Skin epidermis (tissue), 12 donors: ENCODE results near the gene PRKAG3.
"Not testable (repeated sequence)": the region's sequence is repeated elsewhere in the genome, so short reads cannot be mapped to it uniquely, and the experiment has no call there.

ENCODE experiments used
- H3K27ac ChIP-seq, 21 experiments: fragments of 200-600 bp; sonication (generic) in 11 of 21; one replicate each; pipeline ENCODE4 v1.5.0; 2020; ENCODE audit warnings: mild to moderate bottlenecking in 3 of 21, inconsistent platforms in 2 of 21, moderate library complexity in 2 of 21
- H3K4me3 ChIP-seq, 7 experiments: fragments of 200-600 bp; sonication (generic) in 2 of 7; one replicate each; pipeline ENCODE4 v1.5.0; 2020; ENCODE audit warnings: inconsistent platforms in 2 of 7, mild to moderate bottlenecking in 2 of 7, moderate library complexity in 1 of 7

Gene PRKAG3

DNA sequence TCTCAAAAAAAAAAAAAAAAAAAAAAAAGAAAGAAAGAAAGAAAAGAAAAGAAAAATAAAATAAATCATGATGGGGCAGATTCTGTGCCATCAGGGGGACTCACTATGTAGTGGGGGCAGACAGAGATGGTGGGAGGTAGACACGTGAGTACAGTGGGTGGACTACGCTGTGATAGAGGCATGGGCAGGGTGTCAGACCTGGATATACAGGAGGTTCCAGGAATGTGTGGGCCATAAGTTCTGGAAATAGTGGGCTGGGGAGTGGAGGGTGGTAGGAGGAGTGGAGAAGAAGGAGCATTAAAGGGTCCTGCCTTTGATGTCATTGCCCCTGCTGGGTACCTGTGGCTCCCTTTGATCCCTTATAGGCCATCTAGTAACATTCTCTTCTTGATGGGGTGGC is 19.2 kb upstream of the PRKAG3 start:
- H3K4me3 ChIP-seq: no peak overlapping the region
- no peak overlapping the region for H3K27ac ChIP-seq

- Histone ChIP-seq H3K27ac (no peak overlapping the region), H3K4me3 (no peak overlapping the region)
Observed at GRCh38 chr2:218849721-218850120, 18.1 kb upstream of the PRKAG3 start.

- H3K4me3 ChIP-seq, H3K27ac ChIP-seq: not testable (repeated sequence)
Observed at GRCh38 chr2:218846963-218847362, 15.4 kb upstream of the PRKAG3 start.

DNA sequence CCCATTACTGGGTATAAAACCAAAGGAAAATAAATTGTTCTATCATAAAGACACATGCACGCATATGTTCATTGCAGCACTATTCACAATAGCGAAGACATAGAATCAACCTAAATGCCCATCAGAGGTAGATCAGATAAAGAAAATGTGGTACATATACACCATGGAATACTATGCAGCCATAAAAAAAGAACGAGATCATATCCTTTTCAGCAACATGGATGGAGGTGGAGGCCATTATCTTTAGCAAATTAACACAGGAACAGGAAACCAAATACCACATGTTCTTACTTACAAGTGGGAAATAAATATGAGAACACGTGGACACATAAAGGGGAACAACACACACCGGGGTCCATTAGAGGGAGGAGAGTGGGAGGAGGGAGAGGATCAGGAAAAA is 12.7 kb upstream of the PRKAG3 start:
- not testable (repeated sequence) for H3K4me3 ChIP-seq, H3K27ac ChIP-seq

- Histone ChIP-seq H3K27ac (no peak overlapping the region), H3K4me3 (no peak overlapping the region)
Observed at GRCh38 chr2:218839888-218840287, 8.3 kb upstream of the PRKAG3 start.

DNA sequence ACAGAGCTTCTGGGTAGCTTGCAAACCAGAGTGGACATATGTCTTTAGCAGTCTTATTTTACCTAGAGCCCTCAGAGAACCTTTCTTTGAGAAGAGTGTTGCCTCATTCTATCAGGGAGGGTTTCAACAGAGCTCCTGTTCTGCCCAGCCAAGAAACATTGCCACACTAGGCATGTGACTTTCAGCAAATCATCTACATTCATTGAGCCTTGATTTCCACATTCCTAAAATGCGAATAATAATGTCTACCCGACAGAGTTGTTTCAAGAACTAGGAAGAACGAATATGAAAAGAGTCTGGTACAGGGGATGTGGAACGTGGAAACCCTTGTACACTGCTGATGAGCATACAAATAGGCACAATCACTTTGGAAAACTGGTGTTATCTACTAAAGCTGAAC is 7.8 kb upstream of the PRKAG3 start:
- H3K27ac ChIP-seq: peak overlapping the region in 1 of 21 experiments; percentile 18

DNA sequence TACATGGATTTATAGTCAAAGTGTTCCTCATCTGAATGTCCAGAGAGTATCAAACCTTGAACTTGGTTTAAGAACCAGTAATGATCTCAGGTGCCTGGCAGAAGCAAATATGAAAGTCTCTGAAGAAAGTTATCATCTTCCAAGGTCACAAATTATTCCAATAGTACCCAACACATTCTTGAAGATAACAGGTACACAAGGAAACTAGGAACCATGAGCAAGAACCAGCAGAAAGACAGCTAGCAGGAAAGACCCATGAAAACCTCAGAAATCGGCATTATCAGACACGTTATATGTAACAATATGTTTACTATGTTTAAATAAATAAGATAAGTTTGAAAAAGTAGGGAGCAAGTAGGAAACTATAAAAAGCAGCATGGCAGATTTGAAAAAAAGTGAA is 5.9 kb upstream of the PRKAG3 start:
- no peak overlapping the region for H3K4me3 ChIP-seq
- no peak overlapping the region for H3K27ac ChIP-seq

More for the DNA sequence above, 7.8 kb upstream of the PRKAG3 start:
- no peak overlapping the region for H3K4me3 ChIP-seq

DNA sequence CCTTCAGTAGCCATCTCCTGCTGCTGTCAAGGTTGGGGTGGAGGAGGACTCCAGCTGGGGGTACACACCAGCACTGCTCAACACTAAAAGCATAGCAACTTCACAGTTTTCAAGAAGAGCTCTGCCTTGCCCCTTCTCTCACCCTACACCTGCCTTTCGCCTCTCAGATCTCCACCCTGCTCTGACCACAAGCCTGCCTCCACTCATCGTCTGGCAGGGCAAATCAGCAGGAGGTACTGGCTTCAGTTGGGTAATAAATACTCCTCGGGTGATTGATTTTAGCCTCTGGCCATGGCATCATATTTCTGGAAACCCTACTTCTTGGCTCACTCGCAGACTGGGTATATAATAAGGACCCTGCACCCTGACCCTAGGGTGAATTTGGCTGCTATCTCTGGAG is 3.1 kb upstream of the PRKAG3 start:
- Histone ChIP-seq H3K27ac (no peak overlapping the region), H3K4me3 (no peak overlapping the region)

GRCh38 chr2:218833023-218833609 is 1.5 kb upstream of the PRKAG3 start:
- peak overlapping the region in 5 of 21 experiments; percentile 11 to 67 (median 27) for H3K27ac ChIP-seq
- no peak overlapping the region for H3K4me3 ChIP-seq

DNA sequence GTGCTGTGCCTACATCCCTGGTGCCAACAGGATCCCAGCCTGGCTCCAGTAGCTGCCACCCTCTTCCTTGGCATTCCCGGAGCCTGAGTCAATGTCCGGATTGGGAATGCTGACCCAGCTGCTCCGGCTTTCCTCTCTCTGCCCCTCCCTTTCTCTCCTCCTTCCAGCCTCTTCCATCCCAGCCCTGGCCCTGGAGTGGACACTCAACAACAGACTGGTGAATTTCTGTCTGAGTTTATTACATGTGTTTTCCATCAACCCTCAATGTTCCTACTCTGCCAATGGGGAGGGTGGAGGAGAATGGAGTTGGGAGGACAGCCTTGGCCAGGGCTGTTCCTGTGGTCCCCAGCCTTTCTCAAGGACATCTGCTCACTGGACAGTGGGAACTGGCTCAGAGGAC is 917 bp upstream of the PRKAG3 start:
- H3K4me3 ChIP-seq: no peak overlapping the region
- peak overlapping the region in 8 of 21 experiments; percentile 14 to 67 (median 42) for H3K27ac ChIP-seq

DNA sequence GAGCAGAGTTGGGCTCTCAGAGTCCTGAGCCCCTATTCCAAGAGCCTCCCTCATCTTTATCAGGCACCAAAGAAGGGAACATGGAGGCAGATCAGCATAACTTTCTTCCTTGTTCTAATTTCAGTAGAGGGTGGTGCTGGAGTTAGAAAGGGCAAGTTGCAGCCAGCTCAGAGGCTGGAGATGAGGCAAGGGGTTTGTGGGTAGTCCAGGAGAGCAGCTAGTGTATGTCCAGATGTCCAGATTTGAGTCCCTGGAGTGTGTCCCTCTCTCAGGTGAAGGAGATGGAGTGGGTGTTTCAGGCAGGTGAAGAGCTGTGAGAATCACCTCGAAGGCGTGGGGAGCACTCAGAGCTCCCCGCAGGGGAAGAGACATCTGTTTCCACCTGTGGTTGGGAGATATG is 478 bp upstream of the PRKAG3 start:
- peak overlapping the region in 12 of 21 experiments; percentile 5 to 67 (median 29) for H3K27ac ChIP-seq
- no peak overlapping the region for H3K4me3 ChIP-seq

DNA sequence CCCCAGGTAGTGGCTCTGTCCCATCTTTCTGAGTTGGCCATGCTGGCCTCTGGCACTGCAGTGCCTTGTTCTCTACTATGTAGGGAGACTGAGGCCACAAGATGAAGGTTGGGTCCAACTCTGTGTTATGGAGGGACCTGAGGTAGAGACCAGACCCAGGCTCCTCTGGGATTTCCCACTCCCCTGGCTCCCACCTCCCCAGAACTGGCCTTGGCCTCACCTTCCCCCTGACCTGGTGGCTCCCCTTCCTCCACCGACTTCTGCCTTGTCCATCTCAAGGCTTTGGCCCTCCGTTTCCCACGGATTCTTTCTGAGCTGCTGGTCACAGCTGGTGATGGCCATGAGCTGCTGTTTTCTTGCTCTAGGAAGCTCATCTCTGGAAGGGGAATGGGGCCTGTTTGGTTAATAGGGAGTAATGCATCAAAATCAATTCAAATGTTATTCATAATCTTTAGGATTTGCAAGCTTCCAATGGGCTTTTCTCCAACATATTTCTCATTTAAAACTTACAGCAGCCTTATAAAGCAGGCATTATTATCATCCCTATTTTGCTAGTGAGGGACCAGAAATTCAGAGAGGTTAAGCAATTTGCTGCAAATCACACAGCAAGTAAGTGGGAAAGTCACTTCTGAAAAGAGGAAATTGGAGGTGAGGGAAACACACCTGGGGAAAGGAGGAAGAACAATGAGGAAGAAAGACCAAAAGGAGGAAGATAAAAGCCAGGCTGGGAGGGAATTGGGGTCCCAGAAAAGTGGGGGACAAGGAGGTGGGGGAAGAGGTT is 887 bp downstream of the PRKAG3 start:
- Histone ChIP-seq H3K4me3 (no peak overlapping the region), H3K27ac (peak overlapping the region in 5 of 21 experiments; percentile 0 to 26 (median 22))

DNA sequence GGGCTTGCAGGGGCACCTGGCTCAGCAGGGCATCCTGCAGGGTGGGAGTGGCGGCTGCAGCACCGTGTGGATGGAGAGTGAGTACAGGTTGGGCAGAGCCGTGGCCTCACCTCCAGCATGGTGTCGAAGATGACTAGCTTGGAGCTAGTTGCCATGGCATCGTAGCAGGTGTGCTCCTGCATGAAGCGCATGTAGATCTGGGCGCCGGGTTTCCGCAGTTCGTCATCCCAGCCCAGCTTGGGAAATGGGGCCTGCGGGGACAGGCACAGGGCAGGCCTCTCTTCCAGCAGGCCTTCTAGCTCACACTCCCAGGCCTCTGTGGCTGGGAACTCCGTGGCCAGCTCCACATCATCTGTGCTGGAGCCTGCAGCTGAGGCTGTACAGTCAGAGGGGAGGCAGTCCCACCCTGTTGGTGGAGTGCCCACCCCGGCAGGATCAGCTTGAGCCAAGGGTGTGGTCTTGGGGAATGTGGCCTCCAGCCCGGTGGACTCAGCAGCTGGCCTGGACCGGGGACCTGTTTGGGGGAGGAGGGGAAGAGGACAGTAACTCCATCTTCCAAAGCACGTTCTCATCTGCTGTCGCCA is 1.6 kb downstream of the PRKAG3 start:
- H3K27ac ChIP-seq: peak overlapping the region in 4 of 21 experiments; percentile 0 to 38 (median 14)
- H3K4me3 ChIP-seq: no peak overlapping the region

DNA sequence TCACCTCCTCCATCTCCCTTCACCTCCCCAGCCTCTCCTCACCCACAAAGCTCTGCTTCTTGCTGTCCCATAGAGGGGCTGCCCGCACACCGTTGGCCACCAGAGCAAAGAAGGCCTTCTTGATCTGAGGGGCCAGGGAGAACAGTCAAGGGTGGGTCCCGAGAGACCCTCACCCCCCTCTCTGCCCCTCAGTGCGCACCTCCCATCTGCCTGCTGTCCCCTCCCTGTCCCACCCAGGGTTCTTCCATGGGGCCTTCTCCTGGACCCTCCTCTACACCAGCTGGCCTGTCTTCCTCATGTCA is 3.2 kb downstream of the PRKAG3 start:
- no peak overlapping the region for H3K4me3 ChIP-seq
- H3K27ac ChIP-seq: no peak overlapping the region

- Histone ChIP-seq H3K27ac (no peak overlapping the region), H3K4me3 (no peak overlapping the region)
Observed at GRCh38 chr2:218827701-218828476, 3.7 kb downstream of the PRKAG3 start.

GRCh38 chr2:218826791-218827190 is 4.8 kb downstream of the PRKAG3 start:
- Histone ChIP-seq H3K4me3 (no peak overlapping the region), H3K27ac (no peak overlapping the region)

- Histone ChIP-seq H3K27ac (no peak overlapping the region), H3K4me3 (no peak overlapping the region)
Observed at GRCh38 chr2:218824004-218824403, 7.6 kb downstream of the PRKAG3 start.

GRCh38 chr2:218823196-218823855 is 8.3 kb downstream of the PRKAG3 start:
- Histone ChIP-seq H3K27ac (no peak overlapping the region), H3K4me3 (no peak overlapping the region)

DNA sequence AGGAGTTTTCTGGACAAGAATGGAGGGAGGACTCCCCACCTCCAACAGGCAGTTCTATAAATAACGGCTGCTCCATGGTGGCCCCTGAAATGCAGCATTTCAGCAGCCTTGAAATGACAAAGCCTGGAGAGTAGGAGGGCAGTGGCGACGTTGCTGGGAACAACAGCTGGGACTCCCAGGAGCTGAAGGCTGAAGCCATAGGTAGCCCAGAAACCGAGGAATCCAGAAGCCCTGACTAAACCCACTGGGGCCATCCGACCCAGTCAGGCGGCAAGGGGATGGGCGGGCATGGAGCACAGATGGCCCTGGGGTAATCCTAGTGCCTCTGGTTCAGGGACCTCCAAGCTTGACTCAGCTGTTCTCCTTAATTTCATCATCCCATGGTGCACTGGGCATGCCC is 9.0 kb downstream of the PRKAG3 start:
- H3K27ac ChIP-seq: no peak overlapping the region
- H3K4me3 ChIP-seq: no peak overlapping the region

DNA sequence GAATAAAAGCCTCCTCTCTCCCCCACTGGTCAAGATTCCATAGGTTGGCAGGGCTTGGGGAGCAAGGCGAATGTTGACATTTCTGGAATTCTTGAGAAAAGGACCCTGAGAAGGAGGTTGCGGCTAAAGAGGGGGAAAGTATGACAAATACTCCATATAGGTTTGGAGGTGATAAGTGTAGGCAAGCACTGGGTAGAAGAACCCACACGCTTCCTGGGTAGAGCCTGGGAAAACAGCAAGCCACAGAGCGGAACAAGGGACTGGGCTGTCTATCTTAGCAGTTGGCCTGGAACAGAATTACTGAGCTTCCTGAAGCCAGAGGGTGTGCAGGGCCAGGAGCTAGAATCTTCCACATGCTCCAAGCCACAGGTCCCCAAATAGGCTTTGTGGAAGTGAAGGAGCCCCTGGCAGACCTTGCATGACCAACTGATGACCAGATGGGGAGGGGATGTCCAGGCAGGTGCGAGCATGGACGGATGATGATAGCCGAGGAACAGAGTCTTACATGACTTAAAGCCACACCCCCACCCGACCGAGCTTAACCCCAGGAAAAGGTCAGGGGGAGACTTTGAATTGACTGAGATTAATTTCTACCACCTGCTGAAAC is 9.9 kb downstream of the PRKAG3 start:
- Histone ChIP-seq H3K4me3 (no peak overlapping the region), H3K27ac (no peak overlapping the region)
